HepG2 (cell line): ENCODE data around the gene HS6ST1. TPM values are rescaled to one million over a fixed set of nuclear protein-coding genes. Genes with fewer than 3 reads are reported as not detected.

Source experiments
- ARID5B ChIP-seq: IDR thresholded peaks from 2 replicates; pipeline ENCODE4 v1.4.0; 2020; ENCODE audit warnings: mild to moderate bottlenecking, missing genetic modification reagents
- CREB3 ChIP-seq: sonication (generic); formaldehyde crosslinking; IDR thresholded peaks from 2 replicates; pipeline ENCODE4 v1.5.0; 2020; ENCODE audit warnings: missing genetic modification reagents
- GATA4 ChIP-seq: sonication (generic); IDR thresholded peaks from 2 replicates; pipeline ENCODE4 v1.6.1; 2016; ENCODE audit warnings: antibody characterized with exemption, low read depth, borderline replicate concordance
- POGZ ChIP-seq: sonication (generic); formaldehyde crosslinking; IDR thresholded peaks from 2 replicates; pipeline ENCODE4 v1.4.0; 2020; ENCODE audit warnings: mild to moderate bottlenecking, missing genetic modification reagents
- SIX4 ChIP-seq: sonication (generic); formaldehyde crosslinking; IDR thresholded peaks from 2 replicates; pipeline ENCODE4 v1.4.0; 2020; ENCODE audit warnings: missing genetic modification reagents
- THRA ChIP-seq: sonication (generic); formaldehyde crosslinking; IDR thresholded peaks from 2 replicates; pipeline ENCODE4 v1.4.0; 2020; ENCODE audit warnings: missing genetic modification reagents, borderline replicate concordance
- ZC3H13 ChIP-seq: sonication (generic); formaldehyde crosslinking; IDR thresholded peaks from 2 replicates; pipeline ENCODE4 v1.8.1; 2023; ENCODE audit warnings: mild to moderate bottlenecking, missing genetic modification reagents, moderate library complexity
- ZNF354B ChIP-seq: sonication (generic); formaldehyde crosslinking; IDR thresholded peaks from 2 replicates; pipeline ENCODE4 v1.8.0; 2022; ENCODE audit warnings: mild to moderate bottlenecking, missing genetic modification reagents
- ZNF569 ChIP-seq: sonication (generic); formaldehyde crosslinking; IDR thresholded peaks from 2 replicates; pipeline ENCODE4 v1.5.0; 2020; ENCODE audit warnings: mild to moderate bottlenecking, missing genetic modification reagents, moderate library complexity, borderline replicate concordance
- polyA plus RNA-seq, 8 experiments: library from polyadenylated mRNA; depleted of rRNA in 3 of 8; stranded (reverse) in 7 of 8; unstranded in 1 of 8; fragments of >200 nt; fragmentation: Illumina TruSeq in 4 of 8; extraction: Trizol in 4 of 8; gene quantifications; 2 replicates each; pipeline versions ENCODE4 v1.2.1 to v1.2.3, GENCODE V29; 2011 to 2016; ENCODE audit warnings: low read depth in 4 of 8, missing spikeins in 1 of 8, mixed read lengths in 1 of 8; ENCODE audit not compliant: insufficient read depth in 1 of 8
- total RNA-seq, 5 experiments: library from RNA; depleted of rRNA; stranded (reverse); fragments of >200 nt; fragmentation: Illumina TruSeq; extraction: Trizol; gene quantifications; 2 replicates each; pipeline ENCODE4 v1.2.3, GENCODE V29; 2016; ENCODE audit warnings: low read depth in 1 of 5
- TF ChIP-seq, protein P1 (sequence below): sonication (generic); formaldehyde crosslinking; IDR thresholded peaks from 2 replicates; pipeline ENCODE4 v1.4.0; 2020; ENCODE audit warnings: mild to moderate bottlenecking, missing genetic modification reagents, borderline replicate concordance
- TF ChIP-seq, protein P2 (sequence below): sonication (generic); formaldehyde crosslinking; IDR thresholded peaks from 2 replicates; pipeline ENCODE4 v1.4.0; 2020; ENCODE audit warnings: missing genetic modification reagents
- TF ChIP-seq, protein P3 (sequence below): sonication (generic); formaldehyde crosslinking; IDR thresholded peaks from 2 replicates; pipeline ENCODE4 v1.4.0; 2020; ENCODE audit warnings: missing genetic modification reagents, mild to moderate bottlenecking, borderline replicate concordance

The HS6ST1 gene
- total and polyA plus RNA-seq, 2 of the 13 experiments (the other 11 are each of a cell fraction or from before 2014, with no cell fraction given), result 34.5 to 84.6 TPM

DNA sequence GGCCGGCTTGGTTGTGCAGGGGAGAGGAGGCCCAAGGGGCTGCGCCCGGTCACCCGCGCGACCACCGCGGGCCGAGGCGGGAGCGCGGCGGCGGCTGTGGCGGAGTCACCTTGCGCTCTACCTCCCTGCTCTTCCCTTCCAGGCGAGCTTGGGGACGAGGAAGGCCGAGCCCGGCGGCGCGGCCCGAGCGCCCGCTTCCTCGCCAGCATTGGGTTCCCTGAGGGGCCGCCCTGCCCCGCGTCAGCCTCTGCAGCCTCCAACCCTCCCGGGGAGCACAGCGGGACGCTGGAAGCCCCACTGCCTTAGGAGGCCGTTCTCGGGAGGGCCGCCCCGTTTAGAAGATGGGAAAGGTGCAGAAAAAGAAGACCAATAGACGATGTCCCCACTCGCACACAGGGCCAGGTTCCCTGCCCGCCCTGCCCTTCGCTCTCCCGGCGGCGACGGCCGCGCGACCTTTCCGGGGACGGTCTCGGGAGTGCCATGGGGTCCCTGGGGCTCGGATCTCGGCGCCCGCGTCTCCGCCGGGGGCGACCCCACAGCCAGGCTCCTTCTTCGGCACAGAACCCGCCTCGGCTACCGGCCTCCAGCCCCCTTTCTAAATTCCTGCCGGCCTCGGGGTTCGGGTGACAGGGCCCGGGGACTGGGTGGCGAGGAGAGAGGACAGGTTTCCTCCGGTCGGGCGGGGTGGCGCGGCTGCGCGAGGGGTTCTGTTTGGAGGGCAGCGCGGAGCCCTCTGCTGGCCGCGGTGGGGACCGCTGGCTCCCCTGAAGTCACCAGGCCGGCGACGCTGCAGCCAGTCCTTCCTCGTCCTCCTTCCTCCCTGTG, 85.5 kb downstream of the HS6ST1 start (continued):
- TF ChIP-seq, protein P1, sequence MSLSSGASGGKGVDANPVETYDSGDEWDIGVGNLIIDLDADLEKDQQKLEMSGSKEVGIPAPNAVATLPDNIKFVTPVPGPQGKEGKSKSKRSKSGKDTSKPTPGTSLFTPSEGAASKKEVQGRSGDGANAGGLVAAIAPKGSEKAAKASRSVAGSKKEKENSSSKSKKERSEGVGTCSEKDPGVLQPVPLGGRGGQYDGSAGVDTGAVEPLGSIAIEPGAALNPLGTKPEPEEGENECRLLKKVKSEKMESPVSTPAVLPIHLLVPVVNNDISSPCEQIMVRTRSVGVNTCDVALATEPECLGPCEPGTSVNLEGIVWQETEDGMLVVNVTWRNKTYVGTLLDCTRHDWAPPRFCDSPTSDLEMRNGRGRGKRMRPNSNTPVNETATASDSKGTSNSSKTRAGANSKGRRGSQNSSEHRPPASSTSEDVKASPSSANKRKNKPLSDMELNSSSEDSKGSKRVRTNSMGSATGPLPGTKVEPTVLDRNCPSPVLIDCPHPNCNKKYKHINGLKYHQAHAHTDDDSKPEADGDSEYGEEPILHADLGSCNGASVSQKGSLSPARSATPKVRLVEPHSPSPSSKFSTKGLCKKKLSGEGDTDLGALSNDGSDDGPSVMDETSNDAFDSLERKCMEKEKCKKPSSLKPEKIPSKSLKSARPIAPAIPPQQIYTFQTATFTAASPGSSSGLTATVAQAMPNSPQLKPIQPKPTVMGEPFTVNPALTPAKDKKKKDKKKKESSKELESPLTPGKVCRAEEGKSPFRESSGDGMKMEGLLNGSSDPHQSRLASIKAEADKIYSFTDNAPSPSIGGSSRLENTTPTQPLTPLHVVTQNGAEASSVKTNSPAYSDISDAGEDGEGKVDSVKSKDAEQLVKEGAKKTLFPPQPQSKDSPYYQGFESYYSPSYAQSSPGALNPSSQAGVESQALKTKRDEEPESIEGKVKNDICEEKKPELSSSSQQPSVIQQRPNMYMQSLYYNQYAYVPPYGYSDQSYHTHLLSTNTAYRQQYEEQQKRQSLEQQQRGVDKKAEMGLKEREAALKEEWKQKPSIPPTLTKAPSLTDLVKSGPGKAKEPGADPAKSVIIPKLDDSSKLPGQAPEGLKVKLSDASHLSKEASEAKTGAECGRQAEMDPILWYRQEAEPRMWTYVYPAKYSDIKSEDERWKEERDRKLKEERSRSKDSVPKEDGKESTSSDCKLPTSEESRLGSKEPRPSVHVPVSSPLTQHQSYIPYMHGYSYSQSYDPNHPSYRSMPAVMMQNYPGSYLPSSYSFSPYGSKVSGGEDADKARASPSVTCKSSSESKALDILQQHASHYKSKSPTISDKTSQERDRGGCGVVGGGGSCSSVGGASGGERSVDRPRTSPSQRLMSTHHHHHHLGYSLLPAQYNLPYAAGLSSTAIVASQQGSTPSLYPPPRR (CRISPR knock-in tag), result peak; percentile 69
- TF ChIP-seq ZC3H13 (CRISPR knock-in tag) (peak; percentile 86), SIX4 (CRISPR knock-in tag) (no peak), CREB3 (no peak), GATA4 (no peak), ZNF569 (0 out of 2 replicates have a peak, but pooled peaks have one; percentile 86), ZNF354B (CRISPR knock-in tag) (peak; percentile 14; the same call in 1 of the 2 replicates), ARID5B (CRISPR knock-in tag) (peak; percentile 65), POGZ (CRISPR knock-in tag) (peak; percentile 73), THRA (CRISPR knock-in tag) (peak; percentile 54; the same call in 1 of the 2 replicates)
- TF ChIP-seq, protein P2, sequence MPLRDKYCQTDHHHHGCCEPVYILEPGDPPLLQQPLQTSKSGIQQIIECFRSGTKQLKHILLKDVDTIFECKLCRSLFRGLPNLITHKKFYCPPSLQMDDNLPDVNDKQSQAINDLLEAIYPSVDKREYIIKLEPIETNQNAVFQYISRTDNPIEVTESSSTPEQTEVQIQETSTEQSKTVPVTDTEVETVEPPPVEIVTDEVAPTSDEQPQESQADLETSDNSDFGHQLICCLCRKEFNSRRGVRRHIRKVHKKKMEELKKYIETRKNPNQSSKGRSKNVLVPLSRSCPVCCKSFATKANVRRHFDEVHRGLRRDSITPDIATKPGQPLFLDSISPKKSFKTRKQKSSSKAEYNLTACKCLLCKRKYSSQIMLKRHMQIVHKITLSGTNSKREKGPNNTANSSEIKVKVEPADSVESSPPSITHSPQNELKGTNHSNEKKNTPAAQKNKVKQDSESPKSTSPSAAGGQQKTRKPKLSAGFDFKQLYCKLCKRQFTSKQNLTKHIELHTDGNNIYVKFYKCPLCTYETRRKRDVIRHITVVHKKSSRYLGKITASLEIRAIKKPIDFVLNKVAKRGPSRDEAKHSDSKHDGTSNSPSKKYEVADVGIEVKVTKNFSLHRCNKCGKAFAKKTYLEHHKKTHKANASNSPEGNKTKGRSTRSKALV (CRISPR knock-in tag), result peak; percentile 83
- TF ChIP-seq, protein P3, sequence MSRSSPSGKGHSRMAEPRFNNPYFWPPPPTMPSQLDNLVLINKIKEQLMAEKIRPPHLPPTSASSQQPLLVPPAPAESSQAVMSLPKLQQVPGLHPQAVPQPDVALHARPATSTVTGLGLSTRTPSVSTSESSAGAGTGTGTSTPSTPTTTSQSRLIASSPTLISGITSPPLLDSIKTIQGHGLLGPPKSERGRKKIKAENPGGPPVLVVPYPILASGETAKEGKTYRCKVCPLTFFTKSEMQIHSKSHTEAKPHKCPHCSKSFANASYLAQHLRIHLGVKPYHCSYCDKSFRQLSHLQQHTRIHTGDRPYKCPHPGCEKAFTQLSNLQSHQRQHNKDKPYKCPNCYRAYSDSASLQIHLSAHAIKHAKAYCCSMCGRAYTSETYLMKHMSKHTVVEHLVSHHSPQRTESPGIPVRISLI (CRISPR knock-in tag), result peak; percentile 58; the same call in 1 of the 2 replicates
